Type B pancreatic cell (in vitro differentiated cells): ENCODE results near the gene GHRH. TPM values are rescaled to one million over a fixed set of nuclear protein-coding genes. Genes with fewer than 3 reads are reported as not detected.

Experiments
- DNase-seq: peaks from one replicate; pipeline ENCODE4 v3.0.0; 2021; ENCODE audit warnings: mixed read lengths; ENCODE audit not compliant: unreplicated experiment; ENCODE audit errors: extremely low spot score
- H3K27ac Mint-ChIP-seq: 2 replicates; pipeline ENCODE4 v1.8.0; 2021; ENCODE audit warnings: mild to moderate bottlenecking, mixed read lengths
- H3K27me3 Mint-ChIP-seq: 2 replicates; pipeline ENCODE4 v1.8.0; 2021; ENCODE audit warnings: mixed read lengths
- H3K36me3 Mint-ChIP-seq: 2 replicates; pipeline ENCODE4 v1.8.0; 2021; ENCODE audit warnings: mixed read lengths
- H3K4me1 Mint-ChIP-seq: one replicate; pipeline ENCODE4 v1.8.0; 2021; ENCODE audit warnings: mixed read lengths; ENCODE audit not compliant: unreplicated experiment
- H3K4me3 Mint-ChIP-seq: 2 replicates; pipeline ENCODE4 v1.8.0; 2021; ENCODE audit warnings: mild to moderate bottlenecking, mixed read lengths
- H3K9me3 Mint-ChIP-seq: 2 replicates; pipeline ENCODE4 v1.8.0; 2021; ENCODE audit warnings: mixed read lengths
- CTCF ChIP-seq: fragments of 200-600 bp; sonication (generic); conservative IDR thresholded peaks from 2 replicates; pipeline ENCODE4 v1.5.0; 2021; ENCODE audit warnings: antibody characterized with exemption, mild to moderate bottlenecking
- total RNA-seq: library from RNA; stranded (reverse); gene quantifications from 2 replicates; pipeline ENCODE4 v1.2.1, GENCODE V29; 2021; ENCODE audit warnings: low replicate concordance

The GHRH gene
- total RNA-seq, 1 donor from 2014 or later: 0.77 TPM

- H3K27ac Mint-ChIP-seq: no peak overlapping the region
- H3K4me3 Mint-ChIP-seq: no peak overlapping the region
- no peaks in the 10 kb centered on the region for H3K27me3 Mint-ChIP-seq
- TF ChIP-seq CTCF: no peak
- no peaks in the 10 kb centered on the region for H3K9me3 Mint-ChIP-seq
- DNase-seq: no peak
- H3K4me1 Mint-ChIP-seq: peaks cover 7% of the 10 kb centered on the region
- H3K36me3 Mint-ChIP-seq: peaks cover 40% of the 10 kb centered on the region
These were observed 38.6 kb downstream of the GHRH start for GRCh38 chr20:37223053-37223452.

GRCh38 chr20:37222086-37222485 is 39.5 kb downstream of the GHRH start:
- Mint-ChIP-seq H3K4me1 (peaks cover 7% of the 10 kb centered on the region), H3K27ac (no peak overlapping the region), H3K4me3 (no peak overlapping the region), H3K27me3 (no peaks in the 10 kb centered on the region), H3K36me3 (peaks cover 32% of the 10 kb centered on the region), H3K9me3 (no peaks in the 10 kb centered on the region)
- no peak for DNase-seq
- TF ChIP-seq CTCF: no peak

- peaks cover 36% of the 10 kb centered on the region for H3K36me3 Mint-ChIP-seq
- no peak overlapping the region for H3K27ac Mint-ChIP-seq
- no peak for TF ChIP-seq CTCF
These were observed 40.9 kb downstream of the GHRH start for GRCh38 chr20:37220731-37221130.

GRCh38 chr20:37219751-37220668 is 41.6 kb downstream of the GHRH start:
- DNase-seq: no peak
- no peak for TF ChIP-seq CTCF
- H3K27me3 Mint-ChIP-seq: no peaks in the 10 kb centered on the region
- no peak overlapping the region for H3K4me3 Mint-ChIP-seq
- peaks cover 33% of the 10 kb centered on the region for H3K36me3 Mint-ChIP-seq
- H3K27ac Mint-ChIP-seq: no peak overlapping the region
- no peaks in the 10 kb centered on the region for H3K9me3 Mint-ChIP-seq
- H3K4me1 Mint-ChIP-seq: peaks cover 7% of the 10 kb centered on the region

More at GRCh38 chr20:37220731-37221130, 40.9 kb downstream of the GHRH start:
- Mint-ChIP-seq H3K4me3 (no peak overlapping the region), H3K4me1 (peaks cover 7% of the 10 kb centered on the region), H3K9me3 (no peaks in the 10 kb centered on the region), H3K27me3 (no peaks in the 10 kb centered on the region)
- no peak for DNase-seq

GRCh38 chr20:37218976-37219375 is 42.6 kb downstream of the GHRH start:
- TF ChIP-seq CTCF: no peak
- H3K36me3 Mint-ChIP-seq: peaks cover 30% of the 10 kb centered on the region
- no peaks in the 10 kb centered on the region for H3K9me3 Mint-ChIP-seq
- no peaks in the 10 kb centered on the region for H3K27me3 Mint-ChIP-seq
- H3K4me1 Mint-ChIP-seq: peaks cover 7% of the 10 kb centered on the region
- no peak for DNase-seq
- H3K4me3 Mint-ChIP-seq: no peak overlapping the region
- H3K27ac Mint-ChIP-seq: no peak overlapping the region
